Adrenal gland (tissue), 5 donors: ENCODE data around the gene ARHGEF25.

ENCODE experiments used
- CTCF ChIP-seq, 6 experiments: fragments of 450-650 bp in 4 of 6; fragments of 200-600 bp in 2 of 6; sonication (generic) in 1 of 6; IDR thresholded peaks; 1 replicate in 5 of 6; 2 replicates in 1 of 6; pipeline versions ENCODE4 v1.5.1 to v1.8.0; 2016 to 2021; ENCODE audit warnings: antibody characterized with exemption in 6 of 6, mild to moderate bottlenecking in 2 of 6, moderate library complexity in 1 of 6
- POLR2A ChIP-seq, 2 donors: fragments of 450-650 bp; IDR thresholded peaks; one replicate each; pipeline ENCODE4 v1.6.1; 2017; ENCODE audit warnings: antibody characterized with exemption in 2 of 2, mild to moderate bottlenecking in 2 of 2, moderate library complexity in 1 of 2
- donor health status: DM: no; HTN: no; CAD: no.

- TF ChIP-seq CTCF (IDR thresholded peaks at IDR 0.05) (no peak), POLR2A (IDR thresholded peaks at IDR 0.05) (no peak)
Measured at GRCh38 chr12:57593187-57593586, 18.0 kb upstream of the ARHGEF25 start.
